Gastrocnemius medialis (tissue), 4 donors: Measurements from ENCODE around the gene MYH9. TPM values are rescaled to one million over a fixed set of nuclear protein-coding genes. Genes with fewer than 3 reads are reported as not detected.

Experiments
- ATAC-seq, 2 donors: fragments of 150-250 bp; one replicate each; pipeline ENCODE4 v1.9.1; 2016
- DNase-seq, 2 donors: peaks; one replicate each; pipeline ENCODE4 v3.0.0-alpha.2; 2019
- H3K27ac ChIP-seq, 4 donors: fragments of 200-600 bp; sonication (generic); 1 replicate in 1 of 4; 2 replicates in 3 of 4; pipeline ENCODE4 v1.5.1; 2016 to 2018; ENCODE audit warnings: mild to moderate bottlenecking in 2 of 4, moderate library complexity in 1 of 4
- H3K27me3 ChIP-seq, 3 donors: fragments of 200-600 bp; sonication (generic) in 2 of 3; 1 replicate in 1 of 3; 2 replicates in 2 of 3; pipeline versions ENCODE4 v1.5.1 to v1.6.0; 2016 to 2019; ENCODE audit warnings: mild to moderate bottlenecking in 1 of 3, moderate library complexity in 1 of 3
- H3K36me3 ChIP-seq, 2 donors: fragments of 200-600 bp; sonication (generic) in 1 of 2; one replicate each; pipeline ENCODE4 v1.5.1; 2017 to 2018
- H3K4me1 ChIP-seq, 2 donors: fragments of 200-600 bp; sonication (generic) in 1 of 2; one replicate each; pipeline ENCODE4 v1.5.1; 2016 to 2017; ENCODE audit warnings: mild to moderate bottlenecking in 2 of 2
- H3K4me3 ChIP-seq, 4 donors: fragments of 200-600 bp; sonication (generic) in 3 of 4; 1 replicate in 1 of 4; 2 replicates in 3 of 4; pipeline ENCODE4 v1.5.1; 2016 to 2019; ENCODE audit warnings: mild to moderate bottlenecking in 2 of 4
- H3K9me3 ChIP-seq, 3 donors: fragments of 200-600 bp; sonication (generic) in 2 of 3; 1 replicate in 1 of 3; 2 replicates in 2 of 3; pipeline ENCODE4 v1.5.1; 2016 to 2019
- CTCF ChIP-seq, 5 experiments: fragments of 450-650 bp in 3 of 5; fragments of 200-600 bp in 2 of 5; sonication (generic) in 2 of 5; IDR thresholded peaks in 4 of 5; conservative IDR thresholded peaks in 1 of 5; 1 replicate in 4 of 5; 2 replicates in 1 of 5; pipeline ENCODE4 v1.5.1; 2016 to 2019; ENCODE audit warnings: antibody characterized with exemption in 5 of 5, mild to moderate bottlenecking in 3 of 5, moderate library complexity in 3 of 5
- POLR2A ChIP-seq, 2 donors: fragments of 450-650 bp; IDR thresholded peaks; one replicate each; pipeline ENCODE4 v1.6.1; 2017; ENCODE audit warnings: antibody characterized with exemption in 2 of 2, mild to moderate bottlenecking in 2 of 2, moderate library complexity in 2 of 2
- in situ Hi-C, 4 donors: fragments of 200-750 bp; cut with MboI; loops; one replicate each; pipeline versions ENCODE4 v1.15.0 to v1.8.0; 2017; ENCODE audit warnings: low sequenced_read_pairs in 4 of 4
- intact Hi-C: fragments of 100-400 bp; cut with DNase I; formaldehyde crosslinking; loops from one replicate; pipeline ENCODE4 v1.15.1; 2023; ENCODE audit warnings: low total_unique reads
- total RNA-seq, 4 donors: library from RNA; depleted of rRNA; stranded (reverse); fragments of >200 nt; gene quantifications; one replicate each; pipeline versions ENCODE4 v1.1.0 to v1.2.3, GENCODE V29; 2016

Gene MYH9
- total RNA-seq, 4 donors from 2014 or later, result 38.9 to 115 (median 104) TPM

GRCh38 chr22:36383110-36383581, 4.6 kb downstream of the MYH9 start:
- in situ Hi-C loops (no loop called here), intact Hi-C loops (no loop called here)
- no peak for TF ChIP-seq CTCF (IDR thresholded peaks at IDR 0.05 in 4 of 5, conservative IDR thresholded peaks at IDR 0.05 in 1 of 5)
- no peak for TF ChIP-seq POLR2A (IDR thresholded peaks at IDR 0.05)
- ATAC-seq (no peak), DNase-seq (peak in 1 of 2 donors; percentile 27)
- H3K36me3 ChIP-seq, result no peaks in the 10 kb centered on the region
- H3K4me1 ChIP-seq, result peaks cover 38 to 71% of the 10 kb centered on the region in 2 donors
- H3K27ac ChIP-seq, result peak overlapping the region; percentile 15 to 90 (median 62)
- no peaks in the 10 kb centered on the region for H3K27me3 ChIP-seq
- H3K9me3 ChIP-seq, result no peaks in the 10 kb centered on the region
- H3K4me3 ChIP-seq, result peak overlapping the region in 1 of 4 donors; percentile 2

GRCh38 chr22:36381513-36382128, 6.1 kb downstream of the MYH9 start:
- peak overlapping the region; percentile 35 to 90 (median 82) for H3K27ac ChIP-seq
- ATAC-seq (no peak), DNase-seq (no peak)
- intact Hi-C loops (no loop called here), in situ Hi-C loops (no loop called here)
- no peaks in the 10 kb centered on the region for H3K27me3 ChIP-seq
- H3K36me3 ChIP-seq, result no peaks in the 10 kb centered on the region
- no peak overlapping the region for H3K4me3 ChIP-seq
- no peak for TF ChIP-seq CTCF (IDR thresholded peaks at IDR 0.05 in 4 of 5, conservative IDR thresholded peaks at IDR 0.05 in 1 of 5)
- TF ChIP-seq POLR2A (IDR thresholded peaks at IDR 0.05), result no peak
- H3K9me3 ChIP-seq, result no peaks in the 10 kb centered on the region
- peaks cover 37 to 84% of the 10 kb centered on the region in 2 donors for H3K4me1 ChIP-seq

GRCh38 chr22:36379593-36380361, 8.0 kb downstream of the MYH9 start:
- TF ChIP-seq CTCF (IDR thresholded peaks at IDR 0.05 in 4 of 5, conservative IDR thresholded peaks at IDR 0.05 in 1 of 5) (no peak), POLR2A (IDR thresholded peaks at IDR 0.05) (no peak)
- peaks cover 35 to 78% of the 10 kb centered on the region in 2 donors for H3K4me1 ChIP-seq

GRCh38 chr22:36378869-36379217, 8.9 kb downstream of the MYH9 start:
- no peaks in the 10 kb centered on the region for H3K9me3 ChIP-seq
- DNase-seq, result no peak
- TF ChIP-seq CTCF (IDR thresholded peaks at IDR 0.05 in 4 of 5, conservative IDR thresholded peaks at IDR 0.05 in 1 of 5) (no peak), POLR2A (IDR thresholded peaks at IDR 0.05) (no peak)
- H3K27me3 ChIP-seq, result no peaks in the 10 kb centered on the region
- intact Hi-C loops (no loop called here), in situ Hi-C loops (no loop called here)
- peak overlapping the region; percentile 69 to 90 (median 82) for H3K27ac ChIP-seq
- no peaks in the 10 kb centered on the region for H3K36me3 ChIP-seq
- no peak for ATAC-seq
- H3K4me3 ChIP-seq, result no peak overlapping the region
- H3K4me1 ChIP-seq, result peaks cover 44 to 82% of the 10 kb centered on the region in 2 donors

More at GRCh38 chr22:36379593-36380361, 8.0 kb downstream of the MYH9 start:
- no peaks in the 10 kb centered on the region for H3K9me3 ChIP-seq
- no peaks in the 10 kb centered on the region for H3K27me3 ChIP-seq
- peak overlapping the region; percentile 69 to 90 (median 82) for H3K27ac ChIP-seq
- intact Hi-C loops, result no loop called here
- in situ Hi-C loops, result no loop called here
- peak in 1 of 2 donors; percentile 22 for ATAC-seq
- DNase-seq, result peak in 1 of 2 donors; percentile 29
- H3K36me3 ChIP-seq, result no peaks in the 10 kb centered on the region
- peak overlapping the region in 1 of 4 donors; percentile 25 for H3K4me3 ChIP-seq
